Sigmoid colon (tissue), 7 donors: Measurements from ENCODE around the gene ANKRD6. TPM values are rescaled to one million over a fixed set of nuclear protein-coding genes. Genes with fewer than 3 reads are reported as not detected.

ENCODE experiments used
- DNase-seq: peaks from one replicate; pipeline ENCODE4 v3.0.0-alpha.2; 2019
- H3K27ac ChIP-seq, 4 donors: fragments of 200-600 bp; sonication (generic); one replicate each; pipeline ENCODE4 v1.5.1; 2016 to 2019; ENCODE audit warnings: mild to moderate bottlenecking in 1 of 4
- H3K27me3 ChIP-seq, 3 donors: fragments of 200-600 bp; sonication (generic); one replicate each; pipeline ENCODE4 v1.5.1; 2019; ENCODE audit warnings: mild to moderate bottlenecking in 1 of 3
- H3K36me3 ChIP-seq, 4 donors: fragments of 200-600 bp; sonication (generic); one replicate each; pipeline ENCODE4 v1.5.1; 2016 to 2019
- H3K4me1 ChIP-seq, 4 donors: fragments of 200-600 bp; sonication (generic); one replicate each; pipeline ENCODE4 v1.5.1; 2017 to 2019
- H3K4me3 ChIP-seq, 4 donors: fragments of 200-600 bp; sonication (generic); one replicate each; pipeline ENCODE4 v1.5.1; 2017 to 2019; ENCODE audit warnings: mild to moderate bottlenecking in 2 of 4, moderate library complexity in 1 of 4
- H3K9me3 ChIP-seq, 4 donors: fragments of 200-600 bp in 3 of 4; sonication (generic) in 3 of 4; one replicate each; pipeline versions ENCODE4 v1.5.1 to v1.6.1; 2013 to 2019
- EP300 ChIP-seq, 4 donors: sonication (generic); formaldehyde crosslinking; IDR thresholded peaks; one replicate each; pipeline ENCODE4 v1.6.1; 2017; ENCODE audit warnings: antibody characterized with exemption in 4 of 4
- POLR2A ChIP-seq, 2 donors: fragments of 450-650 bp; IDR thresholded peaks; one replicate each; pipeline ENCODE4 v1.6.1; 2016; ENCODE audit warnings: antibody characterized with exemption in 2 of 2, mild to moderate bottlenecking in 2 of 2, moderate library complexity in 2 of 2
- POLR2AphosphoS5 ChIP-seq, 4 donors: sonication (generic); formaldehyde crosslinking; IDR thresholded peaks; one replicate each; pipeline ENCODE4 v1.6.1; 2017; ENCODE audit warnings: antibody characterized with exemption in 4 of 4
- WGBS, 2 donors: extraction: QIAGEN DNeasy Blood & Tissue Kit; methylation state at CpG; one replicate each; pipeline ENCODE4 v1.1.7; 2013; 5-methylcytosine and 5-hydroxymethylcytosine counted together
- intact Hi-C: fragments of 100-400 bp; cut with DNase I; formaldehyde crosslinking; loops from one replicate; pipeline ENCODE4 v1.15.1; 2023
- polyA plus RNA-seq, 3 donors: library from polyadenylated mRNA; stranded (reverse); fragments of 200-250 nt; gene quantifications; one replicate each; pipeline ENCODE4 v1.2.3, GENCODE V29; 2013
- total RNA-seq, 4 donors: library from RNA; depleted of rRNA; stranded (reverse); fragments of >200 nt; gene quantifications; one replicate each; pipeline ENCODE4 v1.1.0, GENCODE V29; 2016
- TF ChIP-seq, protein P1 (sequence below), 4 experiments: fragments of 450-650 bp in 3 of 4; fragments of 200-600 bp in 1 of 4; IDR thresholded peaks; one replicate each; pipeline ENCODE4 v1.5.1; 2016 to 2019; ENCODE audit warnings: antibody characterized with exemption in 4 of 4, mild to moderate bottlenecking in 3 of 4, moderate library complexity in 2 of 4
- donor health status: healthy with polysubstance abuse.
- donor health status: Bipolar disorder and iron deficiency.
- donor health status: healthy.

ANKRD6 gene
- total and polyA plus RNA-seq, 7 donors: 1.7 to 21.6 (median 8.0) TPM

GRCh38 chr6:89581689-89582088 is 148.7 kb downstream of the ANKRD6 start:
- no peaks in the 10 kb centered on the region for H3K9me3 ChIP-seq
- no peaks in the 10 kb centered on the region for H3K4me1 ChIP-seq
- intact Hi-C loops: no loop called here
- TF ChIP-seq EP300 (IDR thresholded peaks at IDR 0.05) (no peak), POLR2AphosphoS5 (IDR thresholded peaks at IDR 0.05) (no peak), POLR2A (IDR thresholded peaks at IDR 0.05) (no peak)
- TF ChIP-seq, protein P1, sequence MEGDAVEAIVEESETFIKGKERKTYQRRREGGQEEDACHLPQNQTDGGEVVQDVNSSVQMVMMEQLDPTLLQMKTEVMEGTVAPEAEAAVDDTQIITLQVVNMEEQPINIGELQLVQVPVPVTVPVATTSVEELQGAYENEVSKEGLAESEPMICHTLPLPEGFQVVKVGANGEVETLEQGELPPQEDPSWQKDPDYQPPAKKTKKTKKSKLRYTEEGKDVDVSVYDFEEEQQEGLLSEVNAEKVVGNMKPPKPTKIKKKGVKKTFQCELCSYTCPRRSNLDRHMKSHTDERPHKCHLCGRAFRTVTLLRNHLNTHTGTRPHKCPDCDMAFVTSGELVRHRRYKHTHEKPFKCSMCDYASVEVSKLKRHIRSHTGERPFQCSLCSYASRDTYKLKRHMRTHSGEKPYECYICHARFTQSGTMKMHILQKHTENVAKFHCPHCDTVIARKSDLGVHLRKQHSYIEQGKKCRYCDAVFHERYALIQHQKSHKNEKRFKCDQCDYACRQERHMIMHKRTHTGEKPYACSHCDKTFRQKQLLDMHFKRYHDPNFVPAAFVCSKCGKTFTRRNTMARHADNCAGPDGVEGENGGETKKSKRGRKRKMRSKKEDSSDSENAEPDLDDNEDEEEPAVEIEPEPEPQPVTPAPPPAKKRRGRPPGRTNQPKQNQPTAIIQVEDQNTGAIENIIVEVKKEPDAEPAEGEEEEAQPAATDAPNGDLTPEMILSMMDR (IDR thresholded peaks at IDR 0.05): no peak
- no peak overlapping the region for H3K4me3 ChIP-seq
- 86 to 87% methylated on average over 4 of the region's 4 CpGs for WGBS, 2 donors
- no peak overlapping the region for H3K27ac ChIP-seq
- H3K36me3 ChIP-seq: no peaks in the 10 kb centered on the region
- no peak for DNase-seq
- H3K27me3 ChIP-seq: no peaks in the 10 kb centered on the region

- 74 to 79% methylated on average over 4 of the region's 4 CpGs for WGBS, 2 donors
- Histone ChIP-seq H3K4me1 (no peaks in the 10 kb centered on the region), H3K27ac (no peak overlapping the region), H3K27me3 (no peaks in the 10 kb centered on the region), H3K9me3 (no peaks in the 10 kb centered on the region), H3K36me3 (no peaks in the 10 kb centered on the region), H3K4me3 (no peak overlapping the region)
- intact Hi-C loops: no loop called here
- DNase-seq: no peak
- TF ChIP-seq POLR2AphosphoS5 (IDR thresholded peaks at IDR 0.05): no peak
- TF ChIP-seq POLR2A (IDR thresholded peaks at IDR 0.05): no peak
- no peak for TF ChIP-seq EP300 (IDR thresholded peaks at IDR 0.05)
- TF ChIP-seq, protein P1 (IDR thresholded peaks at IDR 0.05): no peak
Observed at GRCh38 chr6:89582669-89583325, 149.8 kb downstream of the ANKRD6 start.

DNA sequence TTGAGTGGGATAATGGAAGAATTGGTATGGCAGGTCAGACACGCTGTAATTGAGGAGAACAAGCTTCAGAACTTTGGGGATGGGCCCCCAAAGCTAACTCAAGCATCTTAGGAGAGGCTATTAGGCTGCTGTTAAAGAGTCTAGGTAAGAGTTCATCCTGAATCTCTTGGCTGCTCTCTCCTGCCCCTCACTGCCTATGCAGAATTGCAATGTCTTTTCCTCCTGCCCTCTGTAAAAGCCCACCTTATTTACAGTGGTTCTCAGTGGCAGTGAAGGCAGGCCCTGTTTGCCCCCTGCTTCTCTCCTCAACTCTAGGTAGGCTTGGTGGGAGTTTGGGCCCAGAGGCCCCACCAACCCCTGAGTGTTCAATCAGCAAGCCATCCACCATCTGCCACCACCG is 150.6 kb downstream of the ANKRD6 start:
- no peak overlapping the region for H3K27ac ChIP-seq
- no peak for DNase-seq
- H3K4me3 ChIP-seq: no peak overlapping the region
- WGBS, 2 donors: 74 to 79% methylated on average over 2 of the region's 2 CpGs
- intact Hi-C loops: no loop called here
- H3K27me3 ChIP-seq: no peaks in the 10 kb centered on the region
- H3K4me1 ChIP-seq: no peaks in the 10 kb centered on the region
- no peaks in the 10 kb centered on the region for H3K36me3 ChIP-seq
- TF ChIP-seq, protein P1 (IDR thresholded peaks at IDR 0.05): no peak
- TF ChIP-seq EP300 (IDR thresholded peaks at IDR 0.05): no peak
- no peak for TF ChIP-seq POLR2A (IDR thresholded peaks at IDR 0.05)
- no peak for TF ChIP-seq POLR2AphosphoS5 (IDR thresholded peaks at IDR 0.05)
- H3K9me3 ChIP-seq: no peaks in the 10 kb centered on the region

GRCh38 chr6:89584539-89584938 is 151.6 kb downstream of the ANKRD6 start:
- intact Hi-C loops: no loop called here
- DNase-seq: no peak
- Histone ChIP-seq H3K9me3 (no peaks in the 10 kb centered on the region), H3K27me3 (no peaks in the 10 kb centered on the region), H3K36me3 (no peaks in the 10 kb centered on the region), H3K4me1 (no peaks in the 10 kb centered on the region), H3K4me3 (no peak overlapping the region), H3K27ac (no peak overlapping the region)
- WGBS, 2 donors: 88 to 91% methylated on average over 3 of the region's 3 CpGs
- TF ChIP-seq, protein P1 (IDR thresholded peaks at IDR 0.05): no peak
- TF ChIP-seq EP300 (IDR thresholded peaks at IDR 0.05) (no peak), POLR2AphosphoS5 (IDR thresholded peaks at IDR 0.05) (no peak), POLR2A (IDR thresholded peaks at IDR 0.05) (no peak)

- Histone ChIP-seq H3K4me1 (no peaks in the 10 kb centered on the region), H3K36me3 (no peaks in the 10 kb centered on the region), H3K27me3 (no peaks in the 10 kb centered on the region), H3K9me3 (no peaks in the 10 kb centered on the region), H3K27ac (no peak overlapping the region), H3K4me3 (no peak overlapping the region)
- no peak for TF ChIP-seq EP300 (IDR thresholded peaks at IDR 0.05)
- TF ChIP-seq POLR2AphosphoS5 (IDR thresholded peaks at IDR 0.05): no peak
- TF ChIP-seq, protein P1 (IDR thresholded peaks at IDR 0.05): no peak
- no peak for TF ChIP-seq POLR2A (IDR thresholded peaks at IDR 0.05)
- WGBS, 2 donors: 74 to 76% methylated on average over 1 of the region's 1 CpG
- intact Hi-C loops: no loop called here
- no peak for DNase-seq
Observed at GRCh38 chr6:89585154-89585553, 152.2 kb downstream of the ANKRD6 start.
